NOMO-1 treated with DMSO at 0.1 percent for 48 hours (cell line): ENCODE measurements around the gene RAB5IF.

ENCODE experiments used
- DNase-seq: peaks from one replicate; lab custom pipeline; 2025; ENCODE audit not compliant: unreplicated experiment; lab: John Stamatoyannopoulos, UW

The RAB5IF gene

DNA sequence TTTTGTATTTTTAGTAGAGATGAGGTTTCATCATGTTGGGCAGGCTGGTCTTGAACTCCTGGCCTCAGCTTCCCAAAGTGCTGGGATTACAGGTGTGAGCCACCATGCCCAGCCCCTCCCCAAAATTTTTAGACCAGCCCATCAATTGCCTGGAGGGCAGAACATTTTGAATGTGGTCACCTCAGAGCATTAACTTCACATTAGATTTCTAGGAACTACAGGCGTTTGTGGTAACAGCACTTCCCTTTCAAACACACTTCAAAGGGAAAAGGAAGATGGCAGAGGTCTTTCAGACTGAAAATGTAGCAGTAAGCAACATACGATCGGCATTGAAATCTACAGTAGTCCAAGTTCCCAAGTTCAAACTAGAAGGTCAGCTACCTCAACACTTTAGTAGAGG is 52.7 kb downstream of the RAB5IF start:
- peak; percentile 11 for DNase-seq
